Endodermal cell (in vitro differentiated cells): Measurements from ENCODE around the gene CPT1C. TPM values are rescaled to one million over a fixed set of nuclear protein-coding genes. Genes with fewer than 3 reads are reported as not detected.

Source experiments
- DNase-seq: peaks from one replicate; pipeline ENCODE4 v3.0.0-alpha.2; 2017
- H3K27ac ChIP-seq: 2 replicates; pipeline ENCODE4 v1.5.1; 2013; ENCODE audit warnings: mild to moderate bottlenecking, low read depth, low read length, moderate library complexity
- H3K27me3 ChIP-seq: 2 replicates; pipeline ENCODE4 v1.6.1; 2013; ENCODE audit warnings: mild to moderate bottlenecking, low read length, moderate library complexity; ENCODE audit not compliant: insufficient read depth, control insufficient read depth, poor library complexity, severe bottlenecking
- H3K36me3 ChIP-seq: 2 replicates; pipeline ENCODE4 v1.7.0; 2013; ENCODE audit warnings: mild to moderate bottlenecking, low read length, moderate library complexity; ENCODE audit not compliant: control insufficient read depth, insufficient read depth
- H3K4me1 ChIP-seq: one replicate; pipeline ENCODE4 v1.7.0; 2013; ENCODE audit warnings: low read length; ENCODE audit not compliant: control insufficient read depth, insufficient read depth
- H3K4me3 ChIP-seq: 2 replicates; pipeline ENCODE4 v1.5.1; 2013; ENCODE audit warnings: mild to moderate bottlenecking, low read length, moderate library complexity
- H3K9ac ChIP-seq: 2 replicates; pipeline ENCODE4 v1.6.1; 2013; ENCODE audit warnings: mild to moderate bottlenecking, low read length, moderate library complexity; ENCODE audit not compliant: poor library complexity, severe bottlenecking; ENCODE audit errors: extremely low read depth
- H3K9me3 ChIP-seq: 2 replicates; pipeline ENCODE4 v1.6.1; 2013; ENCODE audit warnings: mild to moderate bottlenecking, low read length, moderate library complexity; ENCODE audit not compliant: control insufficient read depth
- H3K27ac Mint-ChIP-seq: 2 replicates; pipeline ENCODE4 v1.8.0; 2020; ENCODE audit warnings: mixed read lengths
- H3K27me3 Mint-ChIP-seq: 2 replicates; pipeline ENCODE4 v1.8.0; 2021; ENCODE audit warnings: mild to moderate bottlenecking, mixed read lengths; ENCODE audit not compliant: insufficient read depth
- H3K36me3 Mint-ChIP-seq: 2 replicates; pipeline ENCODE4 v1.8.0; 2020; ENCODE audit warnings: low read depth, mixed read lengths
- H3K4me1 Mint-ChIP-seq: 2 replicates; pipeline ENCODE4 v1.8.0; 2020; ENCODE audit warnings: mixed read lengths
- H3K4me3 Mint-ChIP-seq: 2 replicates; pipeline ENCODE4 v1.8.0; 2020; ENCODE audit warnings: mild to moderate bottlenecking, moderate library complexity, mixed read lengths
- H3K9me3 Mint-ChIP-seq: 2 replicates; pipeline ENCODE4 v1.8.0; 2020; ENCODE audit warnings: mild to moderate bottlenecking, mixed read lengths
- CTCF ChIP-seq: fragments of 200-600 bp; sonication (generic); conservative IDR thresholded peaks from 2 replicates; pipeline ENCODE4 v1.5.0; 2021; ENCODE audit warnings: antibody characterized with exemption, mild to moderate bottlenecking
- WGBS, 2 experiments: methylation state at CpG; one replicate each; pipeline versions ENCODE4 v1.1.5 to v1.1.7; 2013; ENCODE audit warnings: missing lambda C conversion rate in 2 of 2, mixed read lengths in 1 of 2; ENCODE audit not compliant: insufficient coverage in 1 of 2, insufficient read length in 1 of 2; 5-methylcytosine and 5-hydroxymethylcytosine counted together
- total RNA-seq, 2 donors: library from RNA; stranded (reverse); fragmentation: NEBNext Ultra II Directional in 1 of 2; extraction: Animal tissue kit (Norgen Biotek cat#: 25700) in 1 of 2; gene quantifications; 2 replicates in 1 of 2; 3 replicates in 1 of 2; pipeline ENCODE4 v1.2.1, GENCODE V29; 2021

The CPT1C gene
- total RNA-seq, 2 donors from 2014 or later = 41.4 to 59.7 TPM

GRCh38 chr19:49684251-49684982 lies 6.5 kb upstream of the CPT1C start:
- no peak overlapping the region for H3K27ac ChIP-seq
- peaks cover 21% of the 10 kb centered on the region for H3K4me1 Mint-ChIP-seq
- 92 to 94% methylated on average over 19 to 35 of the region's 35 CpGs for WGBS, 2 experiments
- no peak overlapping the region for H3K4me3 Mint-ChIP-seq
- peak; percentile 74 for TF ChIP-seq CTCF
- no peaks in the 10 kb centered on the region for H3K27me3 Mint-ChIP-seq
- H3K4me3 ChIP-seq = no peak overlapping the region
- no peaks in the 10 kb centered on the region for H3K9me3 ChIP-seq
- H3K27me3 ChIP-seq = no peaks in the 10 kb centered on the region
- no peak overlapping the region for H3K9ac ChIP-seq
- peaks cover 10% of the 10 kb centered on the region for H3K4me1 ChIP-seq
- peak overlapping the region; percentile 44 for H3K27ac Mint-ChIP-seq
- H3K36me3 ChIP-seq = peaks cover 57% of the 10 kb centered on the region
- H3K9me3 Mint-ChIP-seq = no peaks in the 10 kb centered on the region
- H3K36me3 Mint-ChIP-seq = peaks cover 57% of the 10 kb centered on the region
- DNase-seq = peak; percentile 87

- H3K4me3 Mint-ChIP-seq = no peak overlapping the region
- no peaks in the 10 kb centered on the region for H3K9me3 Mint-ChIP-seq
- no peaks in the 10 kb centered on the region for H3K9me3 ChIP-seq
- DNase-seq = no peak
- WGBS, 2 experiments = 97 to 100% methylated on average over 13 of the region's 13 CpGs
- H3K36me3 ChIP-seq = peaks cover 57% of the 10 kb centered on the region
- H3K36me3 Mint-ChIP-seq = peaks cover 57% of the 10 kb centered on the region
- no peak overlapping the region for H3K9ac ChIP-seq
- peaks cover 8% of the 10 kb centered on the region for H3K4me1 ChIP-seq
- no peak overlapping the region for H3K4me3 ChIP-seq
- H3K4me1 Mint-ChIP-seq = peaks cover 16% of the 10 kb centered on the region
- H3K27me3 Mint-ChIP-seq = no peaks in the 10 kb centered on the region
- H3K27ac Mint-ChIP-seq = peak overlapping the region; percentile 48
- no peaks in the 10 kb centered on the region for H3K27me3 ChIP-seq
- TF ChIP-seq CTCF = no peak
- no peak overlapping the region for H3K27ac ChIP-seq
Measured at GRCh38 chr19:49684983-49685553, 5.8 kb upstream of the CPT1C start.

GRCh38 chr19:49685845-49686332 lies 5.0 kb upstream of the CPT1C start:
- Histone ChIP-seq H3K36me3 (peaks cover 56% of the 10 kb centered on the region), H3K27me3 (no peaks in the 10 kb centered on the region), H3K27ac (no peak overlapping the region), H3K9ac (no peak overlapping the region), H3K4me3 (no peak overlapping the region), H3K9me3 (no peaks in the 10 kb centered on the region), H3K4me1 (peaks cover 3% of the 10 kb centered on the region)
- H3K4me1 Mint-ChIP-seq = peaks cover 15% of the 10 kb centered on the region
- peak overlapping the region; percentile 48 for H3K27ac Mint-ChIP-seq
- DNase-seq = no peak
- H3K9me3 Mint-ChIP-seq = no peaks in the 10 kb centered on the region
- peaks cover 55% of the 10 kb centered on the region for H3K36me3 Mint-ChIP-seq
- TF ChIP-seq CTCF = no peak
- H3K27me3 Mint-ChIP-seq = no peaks in the 10 kb centered on the region
- H3K4me3 Mint-ChIP-seq = no peak overlapping the region
- WGBS, 2 experiments = 90% methylated on average over 21 to 23 of the region's 23 CpGs
